Uterus (tissue), 4 donors: Measurements from ENCODE around the gene XYLB. TPM values are rescaled to one million over a fixed set of nuclear protein-coding genes. Genes with fewer than 3 reads are reported as not detected.

ENCODE experiments used
- DNase-seq, 2 donors: peaks; one replicate each; pipeline ENCODE4 v3.0.0-alpha.2; 2019 to 2020
- H3K27ac ChIP-seq, 2 donors: fragments of 200-600 bp; sonication (generic); 1 replicate in 1 of 2; 2 replicates in 1 of 2; pipeline ENCODE4 v1.5.1; 2016 to 2018
- H3K27me3 ChIP-seq, 2 donors: fragments of 200-600 bp; sonication (generic); one replicate each; pipeline ENCODE4 v1.5.1; 2018 to 2019; ENCODE audit warnings: control low read depth in 1 of 2
- H3K36me3 ChIP-seq, 2 donors: fragments of 200-600 bp; sonication (generic); one replicate each; pipeline ENCODE4 v1.5.1; 2019; ENCODE audit warnings: control low read depth in 1 of 2
- H3K4me1 ChIP-seq, 2 donors: fragments of 200-600 bp; sonication (generic); one replicate each; pipeline ENCODE4 v1.5.1; 2018 to 2019; ENCODE audit warnings: control low read depth in 1 of 2
- H3K4me3 ChIP-seq, 2 donors: fragments of 200-600 bp; sonication (generic); 1 replicate in 1 of 2; 2 replicates in 1 of 2; pipeline ENCODE4 v1.5.1; 2018 to 2019; ENCODE audit warnings: mild to moderate bottlenecking in 1 of 2
- H3K9me3 ChIP-seq, 2 donors: fragments of 200-600 bp; sonication (generic); one replicate each; pipeline ENCODE4 v1.5.1; 2019; ENCODE audit warnings: control low read depth in 1 of 2
- POLR2A ChIP-seq, 2 donors: fragments of 450-650 bp; IDR thresholded peaks; one replicate each; pipeline ENCODE4 v1.6.1; 2016; ENCODE audit warnings: antibody characterized with exemption in 2 of 2, mild to moderate bottlenecking in 1 of 2, moderate library complexity in 1 of 2
- intact Hi-C: fragments of 100-400 bp; cut with DNase I; formaldehyde crosslinking; loops from one replicate; pipeline ENCODE4 v1.15.1; 2023; ENCODE audit warnings: low total_unique reads
- total RNA-seq, 4 donors: library from RNA; depleted of rRNA in 3 of 4; stranded (reverse); fragments of >200 nt in 3 of 4; gene quantifications; one replicate each; pipeline versions ENCODE4 v1.1.0 to v1.2.4, GENCODE V29; 2014 to 2023
- TF ChIP-seq, protein P1 (sequence below), 4 experiments: fragments of 200-600 bp in 2 of 4; fragments of 450-650 bp in 2 of 4; sonication (generic) in 2 of 4; IDR thresholded peaks; one replicate each; pipeline ENCODE4 v1.5.1; 2016 to 2019; ENCODE audit warnings: antibody characterized with exemption in 4 of 4, mild to moderate bottlenecking in 2 of 4, moderate library complexity in 1 of 4
- donor health status: DM: yes; HTN: yes; CAD: no.

The XYLB gene
- total RNA-seq, 4 donors from 2014 or later = 0.26 to 12.7 (median 6.5) TPM

DNA sequence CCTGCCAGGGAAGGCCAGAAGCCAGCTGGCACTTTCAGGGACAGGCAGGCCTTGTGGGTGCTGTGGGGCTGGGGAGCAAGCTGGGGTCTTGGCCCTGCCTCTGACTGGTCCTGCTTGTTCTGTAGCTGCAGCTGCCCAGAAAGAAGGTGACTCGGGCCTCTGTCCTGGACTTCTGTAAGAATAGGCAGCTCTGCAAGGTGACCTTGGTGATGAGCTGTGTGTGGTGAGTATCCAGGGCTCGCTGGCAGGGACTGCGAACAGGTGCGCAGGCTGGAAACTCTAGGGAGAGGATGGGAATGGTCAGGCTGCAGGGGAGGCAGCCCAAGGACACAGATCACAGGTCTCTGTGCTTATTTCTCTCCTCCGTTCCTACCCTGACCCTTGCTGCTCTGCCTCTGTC, 33.3 kb upstream of the XYLB start:
- no peaks in the 10 kb centered on the region for H3K36me3 ChIP-seq

DNA sequence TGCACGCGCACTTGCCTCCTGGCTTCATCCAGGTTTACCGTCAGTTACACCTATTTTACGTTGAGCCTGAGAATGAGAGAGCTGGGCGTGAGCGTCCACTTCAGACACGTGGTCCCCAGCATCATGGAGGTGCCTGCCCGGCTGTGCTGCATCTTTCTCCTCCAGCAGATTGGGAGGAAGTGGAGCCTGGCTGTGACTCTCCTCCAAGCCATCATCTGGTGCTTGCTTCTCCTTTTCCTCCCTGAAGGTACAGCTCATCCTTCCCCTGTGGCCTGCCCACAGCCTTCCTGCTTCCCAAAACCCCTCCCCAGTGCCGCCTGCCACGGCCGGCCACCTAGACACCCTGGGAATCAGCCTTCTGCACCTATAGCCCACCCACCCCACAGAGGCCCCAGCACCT, 32.9 kb upstream of the XYLB start:
- no peak for DNase-seq
- Histone ChIP-seq H3K36me3 (no peaks in the 10 kb centered on the region), H3K4me1 (no peaks in the 10 kb centered on the region), H3K9me3 (no peaks in the 10 kb centered on the region), H3K4me3 (no peak overlapping the region), H3K27me3 (no peaks in the 10 kb centered on the region), H3K27ac (no peak overlapping the region)
- TF ChIP-seq, protein P1, sequence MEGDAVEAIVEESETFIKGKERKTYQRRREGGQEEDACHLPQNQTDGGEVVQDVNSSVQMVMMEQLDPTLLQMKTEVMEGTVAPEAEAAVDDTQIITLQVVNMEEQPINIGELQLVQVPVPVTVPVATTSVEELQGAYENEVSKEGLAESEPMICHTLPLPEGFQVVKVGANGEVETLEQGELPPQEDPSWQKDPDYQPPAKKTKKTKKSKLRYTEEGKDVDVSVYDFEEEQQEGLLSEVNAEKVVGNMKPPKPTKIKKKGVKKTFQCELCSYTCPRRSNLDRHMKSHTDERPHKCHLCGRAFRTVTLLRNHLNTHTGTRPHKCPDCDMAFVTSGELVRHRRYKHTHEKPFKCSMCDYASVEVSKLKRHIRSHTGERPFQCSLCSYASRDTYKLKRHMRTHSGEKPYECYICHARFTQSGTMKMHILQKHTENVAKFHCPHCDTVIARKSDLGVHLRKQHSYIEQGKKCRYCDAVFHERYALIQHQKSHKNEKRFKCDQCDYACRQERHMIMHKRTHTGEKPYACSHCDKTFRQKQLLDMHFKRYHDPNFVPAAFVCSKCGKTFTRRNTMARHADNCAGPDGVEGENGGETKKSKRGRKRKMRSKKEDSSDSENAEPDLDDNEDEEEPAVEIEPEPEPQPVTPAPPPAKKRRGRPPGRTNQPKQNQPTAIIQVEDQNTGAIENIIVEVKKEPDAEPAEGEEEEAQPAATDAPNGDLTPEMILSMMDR (IDR thresholded peaks at IDR 0.05) = no peak
- TF ChIP-seq POLR2A (IDR thresholded peaks at IDR 0.05) = no peak
- intact Hi-C loops = no loop called here

More for the DNA sequence above, 33.3 kb upstream of the XYLB start:
- TF ChIP-seq, protein P1 (IDR thresholded peaks at IDR 0.05) = no peak
- no peak for TF ChIP-seq POLR2A (IDR thresholded peaks at IDR 0.05)
- no peaks in the 10 kb centered on the region for H3K27me3 ChIP-seq
- H3K9me3 ChIP-seq = no peaks in the 10 kb centered on the region
- intact Hi-C loops = no loop called here
- H3K4me1 ChIP-seq = no peaks in the 10 kb centered on the region
- DNase-seq = no peak
- no peak overlapping the region for H3K4me3 ChIP-seq
- no peak overlapping the region for H3K27ac ChIP-seq

DNA sequence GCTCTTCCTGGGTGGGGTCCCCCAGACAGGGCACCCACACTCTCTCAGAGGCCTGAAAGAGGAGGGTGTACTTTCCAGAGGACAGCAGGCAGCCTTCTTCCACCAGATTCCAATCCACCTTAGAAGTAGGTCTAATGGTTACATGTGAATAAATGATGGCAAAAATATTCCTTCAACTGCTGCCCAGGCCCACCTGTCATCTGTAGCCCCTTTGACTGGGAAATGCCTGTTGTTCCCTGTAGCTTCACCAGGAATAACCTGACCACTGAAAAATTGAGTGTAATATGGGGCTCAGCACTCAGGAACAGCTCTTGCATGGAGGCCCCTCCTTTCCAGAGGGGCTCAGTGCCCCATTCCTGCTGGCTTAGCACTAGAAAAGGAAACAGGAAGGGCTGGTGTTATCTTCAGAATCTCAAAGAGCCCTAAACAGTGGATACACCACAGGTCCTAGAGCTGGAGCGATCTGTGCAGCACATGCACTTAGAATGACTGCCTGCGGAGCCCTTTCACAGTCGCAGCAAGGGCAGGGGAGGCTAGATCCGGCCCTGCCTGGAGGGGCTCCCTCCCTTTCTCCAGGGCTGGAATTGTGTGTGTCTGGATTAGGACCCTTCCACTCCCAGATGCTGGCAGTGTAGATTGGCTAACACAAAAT, 32.3 kb upstream of the XYLB start:
- Histone ChIP-seq H3K36me3 (no peaks in the 10 kb centered on the region), H3K4me1 (no peaks in the 10 kb centered on the region), H3K4me3 (no peak overlapping the region), H3K27me3 (no peaks in the 10 kb centered on the region), H3K27ac (no peak overlapping the region), H3K9me3 (no peaks in the 10 kb centered on the region)
- DNase-seq = no peak
- intact Hi-C loops = no loop called here
- TF ChIP-seq, protein P1 (IDR thresholded peaks at IDR 0.05) = no peak
- no peak for TF ChIP-seq POLR2A (IDR thresholded peaks at IDR 0.05)

DNA sequence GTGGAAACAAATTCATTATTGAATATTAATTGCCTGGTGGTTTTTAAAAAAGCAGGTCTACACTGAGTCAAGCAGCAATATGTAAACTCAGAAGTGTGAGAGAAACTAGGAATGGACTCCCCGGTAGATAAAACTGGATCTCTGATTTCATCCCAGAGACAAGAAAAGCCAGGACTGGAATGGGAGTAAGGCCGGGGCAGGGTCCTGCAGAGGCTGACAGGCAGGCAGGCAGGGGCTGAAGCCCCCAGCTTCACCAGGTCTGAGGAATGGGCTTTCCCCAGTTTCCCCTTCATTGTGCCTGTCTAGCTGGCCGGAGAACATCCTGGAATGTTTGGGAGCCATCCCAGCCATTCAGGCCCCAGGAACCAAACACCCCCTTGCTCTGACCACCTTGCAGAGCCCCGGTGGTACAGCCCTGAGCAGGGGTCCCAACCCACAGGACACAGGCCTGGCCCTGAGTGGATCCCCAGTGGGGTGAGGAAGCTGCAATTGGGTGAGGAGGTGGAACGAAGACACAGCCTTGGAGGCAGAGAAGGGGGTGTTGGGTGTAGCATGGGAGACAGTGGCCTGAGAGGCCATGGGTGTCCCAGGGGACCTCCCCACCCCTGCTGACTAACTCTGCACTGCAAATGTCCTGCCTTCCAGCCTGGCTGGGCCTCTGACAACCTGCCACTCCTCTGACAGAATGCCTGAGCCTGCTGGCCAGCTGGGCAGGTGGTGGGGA, 31.7 kb upstream of the XYLB start:
- Histone ChIP-seq H3K9me3 (no peaks in the 10 kb centered on the region), H3K27me3 (no peaks in the 10 kb centered on the region), H3K4me3 (no peak overlapping the region), H3K36me3 (no peaks in the 10 kb centered on the region), H3K27ac (no peak overlapping the region), H3K4me1 (no peaks in the 10 kb centered on the region)
- intact Hi-C loops = no loop called here
- no peak for DNase-seq
- TF ChIP-seq, protein P1 (IDR thresholded peaks at IDR 0.05) = no peak
- no peak for TF ChIP-seq POLR2A (IDR thresholded peaks at IDR 0.05)

DNA sequence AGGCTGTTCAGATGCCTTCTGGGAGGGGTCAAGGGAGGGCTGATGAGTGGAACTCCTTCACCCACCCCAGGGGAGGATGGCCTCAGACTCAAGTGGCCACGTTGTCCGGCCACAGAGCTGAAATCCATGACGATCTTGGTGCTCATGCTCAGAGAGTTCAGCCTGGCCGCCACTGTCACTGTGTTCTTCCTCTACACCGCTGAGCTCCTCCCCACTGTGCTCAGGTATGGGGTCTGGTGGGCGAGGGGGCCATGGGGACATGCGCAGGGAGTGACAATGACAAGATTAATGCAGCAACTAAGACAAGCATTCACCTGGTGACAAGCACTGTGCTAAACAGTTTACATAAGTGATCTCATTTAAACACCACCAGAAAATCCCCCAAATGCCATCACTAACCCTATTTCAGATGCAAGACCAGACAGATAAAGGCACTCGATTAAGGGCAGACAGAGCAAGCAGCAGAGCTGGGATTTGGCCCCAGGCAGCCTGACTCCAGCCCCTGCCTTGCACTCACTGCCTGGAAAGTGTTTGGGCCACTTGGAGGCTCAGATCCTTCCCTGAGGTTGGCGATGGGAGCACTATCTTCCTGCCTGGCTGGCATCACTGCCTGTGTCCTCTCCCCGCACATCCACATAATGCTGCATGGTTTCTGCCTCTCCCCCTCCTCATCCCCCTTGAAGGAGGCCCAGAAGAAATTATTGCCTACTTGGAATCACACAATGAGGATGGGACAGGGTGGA, 30.9 kb upstream of the XYLB start:
- Histone ChIP-seq H3K27me3 (no peaks in the 10 kb centered on the region), H3K36me3 (no peaks in the 10 kb centered on the region), H3K27ac (no peak overlapping the region), H3K4me1 (no peaks in the 10 kb centered on the region), H3K4me3 (no peak overlapping the region), H3K9me3 (no peaks in the 10 kb centered on the region)
- intact Hi-C loops = no loop called here
- TF ChIP-seq POLR2A (IDR thresholded peaks at IDR 0.05) = no peak
- TF ChIP-seq, protein P1 (IDR thresholded peaks at IDR 0.05) = no peak
- DNase-seq = no peak
